K562 (cell line): Measurements from ENCODE around the gene TAAR8.
"Not testable (repeated sequence)": the region's sequence is repeated elsewhere in the genome, so short reads cannot be mapped to it uniquely, and the experiment has no call there.

Experiments used
- CHD2 ChIP-seq: IDR thresholded peaks from 2 replicates; pipeline ENCODE4 v1.6.1; 2011; ENCODE audit warnings: low read depth, low read length
- HDAC1 ChIP-seq, 2 experiments: fragments of 450-650 bp; IDR thresholded peaks; 2 replicates each; pipeline ENCODE4 v1.6.1; 2016 to 2017; ENCODE audit warnings: inconsistent platforms in 1 of 2, mild to moderate bottlenecking in 1 of 2, moderate library complexity in 1 of 2
- NFIC ChIP-seq: fragments of 450-650 bp; IDR thresholded peaks from 2 replicates; pipeline ENCODE4 v1.6.1; 2017; ENCODE audit warnings: mild to moderate bottlenecking, inconsistent platforms
- NR3C1 ChIP-seq: sonication (generic); formaldehyde crosslinking; IDR thresholded peaks from 2 replicates; pipeline ENCODE4 v1.8.1; 2022; ENCODE audit warnings: missing genetic modification reagents
- POLR2AphosphoS5 ChIP-seq: IDR thresholded peaks from 2 replicates; pipeline ENCODE4 v1.6.1; 2011; ENCODE audit warnings: mild to moderate bottlenecking, low read depth, low read length, moderate library complexity; ENCODE audit not compliant: control insufficient read depth, insufficient read depth
- RBBP5 ChIP-seq: fragments of 200-600 bp; sonication (generic); IDR thresholded peaks from 2 replicates; pipeline ENCODE4 v1.6.1; 2012; ENCODE audit warnings: borderline replicate concordance, mild to moderate bottlenecking, low read length, control low read depth, inconsistent platforms; ENCODE audit not compliant: insufficient read depth, poor library complexity, severe bottlenecking
- RBM34 ChIP-seq: fragments of 200-400 bp; formaldehyde crosslinking; IDR thresholded peaks from 2 replicates; pipeline ENCODE4 v1.6.1; 2018; ENCODE audit warnings: low read length, borderline replicate concordance; ENCODE audit not compliant: insufficient read depth
- SAP30 ChIP-seq: fragments of 200-600 bp; sonication (generic); IDR thresholded peaks from 2 replicates; pipeline ENCODE4 v1.6.1; 2012; ENCODE audit warnings: borderline replicate concordance, low read depth, mild to moderate bottlenecking, moderate library complexity, low read length, control low read depth, inconsistent platforms; ENCODE audit not compliant: insufficient read depth, poor library complexity, severe bottlenecking
- STAG1 ChIP-seq: sonication (generic); formaldehyde crosslinking; IDR thresholded peaks from 2 replicates; pipeline ENCODE4 v1.5.0; 2020; ENCODE audit warnings: missing genetic modification reagents, borderline replicate concordance
- TOE1 ChIP-seq, 2 experiments: fragments of 450-650 bp in 1 of 2; sonication (generic) in 1 of 2; formaldehyde crosslinking in 1 of 2; IDR thresholded peaks; 2 replicates each; pipeline versions ENCODE4 v1.7.1 to v1.8.0; 2016 to 2022; ENCODE audit warnings: borderline replicate concordance in 2 of 2, mild to moderate bottlenecking in 2 of 2, antibody characterized with exemption in 1 of 2, inconsistent platforms in 1 of 2, low read depth in 1 of 2, missing genetic modification reagents in 1 of 2, moderate library complexity in 1 of 2
- ZNF121 ChIP-seq: sonication (generic); formaldehyde crosslinking; conservative IDR thresholded peaks from 2 replicates; pipeline ENCODE4 v1.8.0; 2022; ENCODE audit warnings: missing genetic modification reagents
- TF ChIP-seq, protein P1 (sequence below): fragments of 250-450 bp; sonication (Bioruptor Pico); IDR thresholded peaks from 2 replicates; pipeline ENCODE4 v1.4.0; 2020; ENCODE audit warnings: mild to moderate bottlenecking

DNA sequence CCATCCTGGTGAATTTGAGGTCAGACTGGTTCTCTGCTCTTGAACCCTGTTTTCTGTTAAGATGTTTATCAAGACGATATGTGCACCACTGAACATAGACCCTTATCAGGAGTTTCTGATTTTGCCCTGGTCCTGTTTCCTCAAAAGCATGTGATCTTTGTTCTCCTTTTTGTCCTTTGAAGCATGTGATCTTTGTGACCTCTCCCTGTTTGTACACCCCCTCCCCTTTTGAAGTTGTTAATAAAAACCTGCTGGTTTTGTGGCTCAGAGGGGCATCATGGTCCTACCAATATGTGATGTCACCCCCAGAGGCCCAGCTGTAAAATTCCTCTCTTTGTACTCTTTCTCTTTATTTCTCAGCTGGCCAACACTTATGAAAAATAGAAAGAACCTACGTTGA, 17.9 kb upstream of the TAAR8 start:
- not testable (repeated sequence) for TF ChIP-seq NFIC; CHD2; RBBP5; TOE1 (IDR thresholded peaks at IDR 0.05; ENCODE audit: borderline replicate concordance); TOE1 (CRISPR knock-in tag; IDR thresholded peaks at IDR 0.05; ENCODE audit: borderline replicate concordance, low read depth); STAG1 (CRISPR knock-in tag); RBM34; NR3C1 (CRISPR knock-in tag); ZNF121 (CRISPR knock-in tag); HDAC1 (IDR thresholded peaks at IDR 0.05); SAP30; POLR2AphosphoS5
- TF ChIP-seq, protein P1, sequence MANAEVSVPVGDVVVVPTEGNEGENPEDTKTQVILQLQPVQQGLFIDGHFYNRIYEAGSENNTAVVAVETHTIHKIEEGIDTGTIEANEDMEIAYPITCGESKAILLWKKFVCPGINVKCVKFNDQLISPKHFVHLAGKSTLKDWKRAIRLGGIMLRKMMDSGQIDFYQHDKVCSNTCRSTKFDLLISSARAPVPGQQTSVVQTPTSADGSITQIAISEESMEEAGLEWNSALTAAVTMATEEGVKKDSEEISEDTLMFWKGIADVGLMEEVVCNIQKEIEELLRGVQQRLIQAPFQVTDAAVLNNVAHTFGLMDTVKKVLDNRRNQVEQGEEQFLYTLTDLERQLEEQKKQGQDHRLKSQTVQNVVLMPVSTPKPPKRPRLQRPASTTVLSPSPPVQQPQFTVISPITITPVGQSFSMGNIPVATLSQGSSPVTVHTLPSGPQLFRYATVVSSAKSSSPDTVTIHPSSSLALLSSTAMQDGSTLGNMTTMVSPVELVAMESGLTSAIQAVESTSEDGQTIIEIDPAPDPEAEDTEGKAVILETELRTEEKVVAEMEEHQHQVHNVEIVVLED (CRISPR knock-in tag): not testable (repeated sequence)
